MCF 10A (cell line): ENCODE measurements around the gene POLN. TPM values are rescaled to one million over a fixed set of nuclear protein-coding genes. Genes with fewer than 3 reads are reported as not detected.

Experiments used
- BruUV-seq: library from RNA; stranded (reverse); fragments of 400-500 nt; replicated peaks from 2 replicates; lab custom pipeline; 2021; lab: Mats Ljungman, UMichigan
- CTCF ChIA-PET: fragments of 300-600 bp; sonication (Branson Sonifier 250); formaldehyde crosslinking; extraction: SDS; loops from one replicate; lab custom pipeline; 2021; ENCODE audit warnings: antibody characterized with exemption, inconsistent platforms; lab: Yijun Ruan, JAX
- POLR2A ChIA-PET: fragments of 300-600, 350-650 bp; sonication (Branson Sonifier 250); formaldehyde crosslinking; extraction: SDS; loops from one replicate; lab custom pipeline; 2020; ENCODE audit warnings: antibody characterized with exemption, inconsistent platforms; lab: Yijun Ruan, JAX
- DNase-seq: peaks from one replicate; pipeline ENCODE4 v3.0.0-alpha.2; 2018; ENCODE audit not compliant: unreplicated experiment
- H3K27ac Mint-ChIP-seq: one replicate; pipeline ENCODE4 v1.8.0; 2022; ENCODE audit warnings: mild to moderate bottlenecking, low read depth, mixed read lengths; ENCODE audit not compliant: unreplicated experiment
- H3K27me3 Mint-ChIP-seq: one replicate; pipeline ENCODE4 v1.8.0; 2022; ENCODE audit warnings: mixed read lengths; ENCODE audit not compliant: insufficient read depth, unreplicated experiment
- H3K36me3 Mint-ChIP-seq: one replicate; pipeline ENCODE4 v1.8.0; 2022; ENCODE audit warnings: mild to moderate bottlenecking, moderate library complexity, mixed read lengths; ENCODE audit not compliant: insufficient read depth, unreplicated experiment
- H3K4me1 Mint-ChIP-seq: one replicate; pipeline ENCODE4 v1.8.0; 2022; ENCODE audit warnings: mixed read lengths; ENCODE audit not compliant: insufficient read depth, unreplicated experiment
- H3K4me3 Mint-ChIP-seq: one replicate; pipeline ENCODE4 v1.8.0; 2022; ENCODE audit warnings: mild to moderate bottlenecking, moderate library complexity, mixed read lengths; ENCODE audit not compliant: unreplicated experiment
- H3K9me3 Mint-ChIP-seq: one replicate; pipeline ENCODE4 v1.8.0; 2022; ENCODE audit warnings: mixed read lengths; ENCODE audit not compliant: unreplicated experiment
- CTCF ChIP-seq: fragments of 200-600 bp; IDR thresholded peaks from one replicate; pipeline ENCODE4 v1.8.0; 2022; ENCODE audit warnings: antibody characterized with exemption, mild to moderate bottlenecking; ENCODE audit not compliant: unreplicated experiment
- intact Hi-C: fragments of 100-400 bp; cut with micrococcal nuclease; formaldehyde crosslinking; loops from 2 replicates; pipeline ENCODE4 v1.14.1; 2022
- total RNA-seq: library from RNA; stranded (reverse); gene quantifications from 2 replicates; pipeline ENCODE4 v1.2.3, GENCODE V29; 2022

POLN gene
- total RNA-seq, 1 experiment from 2014 or later = 3.1 TPM

GRCh38 chr4:2067446-2068197, 174.3 kb downstream of the POLN start:
- intact Hi-C loops = no loop called here
- no peak for DNase-seq
- Mint-ChIP-seq H3K27ac (no peak overlapping the region), H3K27me3 (no peaks in the 10 kb centered on the region), H3K4me3 (no peak overlapping the region), H3K4me1 (no peaks in the 10 kb centered on the region), H3K36me3 (peaks cover 5% of the 10 kb centered on the region), H3K9me3 (no peaks in the 10 kb centered on the region)
- TF ChIP-seq CTCF = no peak
- ChIA-PET POLR2A (no interaction called here), CTCF (no interaction called here)
- no TSS peak for BruUV-seq

- ChIA-PET POLR2A (no interaction called here), CTCF (no interaction called here)
- BruUV-seq = no TSS peak
- Mint-ChIP-seq H3K9me3 (no peaks in the 10 kb centered on the region), H3K27ac (no peak overlapping the region), H3K27me3 (no peaks in the 10 kb centered on the region), H3K4me3 (no peak overlapping the region), H3K4me1 (no peaks in the 10 kb centered on the region), H3K36me3 (peaks cover 5% of the 10 kb centered on the region)
- TF ChIP-seq CTCF = no peak
- DNase-seq = no peak
- intact Hi-C loops = no loop called here
These were observed 175.1 kb downstream of the POLN start for GRCh38 chr4:2066571-2067445.

GRCh38 chr4:2066011-2066551, 175.8 kb downstream of the POLN start:
- intact Hi-C loops = no loop called here
- no peak overlapping the region for H3K4me3 Mint-ChIP-seq
- BruUV-seq = no TSS peak
- TF ChIP-seq CTCF = no peak
- POLR2A ChIA-PET = no interaction called here
- H3K4me1 Mint-ChIP-seq = no peaks in the 10 kb centered on the region
- CTCF ChIA-PET = no interaction called here
- peaks cover 5% of the 10 kb centered on the region for H3K36me3 Mint-ChIP-seq
- no peaks in the 10 kb centered on the region for H3K27me3 Mint-ChIP-seq
- no peak for DNase-seq
- H3K9me3 Mint-ChIP-seq = no peaks in the 10 kb centered on the region
- no peak overlapping the region for H3K27ac Mint-ChIP-seq
